ENCODE results near the gene AAGAB. TPM values are rescaled to one million over a fixed set of nuclear protein-coding genes. Genes with fewer than 3 reads are reported as not detected.

The AAGAB gene
- total and polyA plus RNA-seq, 2 donors (not counting 1 experiment from before 2014, with no cell fraction given), result 9.4 to 25.0 TPM

DNA sequence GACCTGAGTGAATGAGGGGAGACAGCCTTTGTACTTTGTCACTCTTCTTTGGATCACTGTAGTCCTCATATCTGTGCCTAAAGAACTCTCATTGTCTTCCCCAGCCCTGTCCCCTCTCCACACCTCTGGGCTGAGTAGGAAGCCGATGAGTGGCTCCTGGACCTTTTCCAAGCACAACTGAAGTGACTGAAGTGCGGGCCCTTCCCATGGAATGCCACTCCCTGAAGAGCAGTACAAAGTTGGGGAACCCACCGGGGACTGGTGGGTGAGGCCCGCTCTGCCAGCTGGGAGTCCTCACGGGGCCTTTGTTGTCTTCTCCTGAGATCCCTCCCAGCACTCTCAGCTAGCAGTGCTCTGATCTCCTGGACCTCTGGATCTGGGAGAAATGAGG lies 90.1 kb downstream of the AAGAB start:
- Histone ChIP-seq H4K20me1 (ENCODE audit: control insufficient read depth, insufficient read depth, low read length, poor library complexity, severe bottlenecking) (peaks cover 98% of the 10 kb centered on the region), H3K36me3 (replicated peaks in 1 of 2; ENCODE audit: control extremely low read depth in 1 of 2, control insufficient read depth in 1 of 2, extremely low read depth in 1 of 2, insufficient read depth in 2 of 2, low read length in 1 of 2) (peaks cover 13 to 55% of the 10 kb centered on the region in 2 experiments), H3K27ac (ENCODE audit: low read length in 2 of 2) (no peak overlapping the region), H3K27me3 (replicated peaks in 1 of 4; ENCODE audit: control extremely low read depth in 1 of 4, control insufficient read depth in 3 of 4, insufficient read depth in 4 of 4, low read length in 3 of 4) (no peaks in the 10 kb centered on the region), H3K9ac (ENCODE audit: low read length) (no peak overlapping the region), H3K4me1 (ENCODE audit: control insufficient read depth in 2 of 2, insufficient read depth in 2 of 2, low read length in 2 of 2) (peaks cover 13 to 19% of the 10 kb centered on the region in 2 donors), H2AFZ (ENCODE audit: insufficient read depth, low read depth, low read length, poor library complexity, severe bottlenecking) (no peak overlapping the region), H3K4me2 (replicated peaks; ENCODE audit: low read depth, low read length, poor library complexity, severe bottlenecking) (no peak overlapping the region), H3K9me3 (ENCODE audit: control extremely low read depth in 1 of 3, control insufficient read depth in 2 of 3, insufficient read depth in 1 of 3, low read length in 2 of 3) (no peaks in the 10 kb centered on the region), H3K79me2 (ENCODE audit: control insufficient read depth, insufficient read depth, low read length) (peaks cover 84% of the 10 kb centered on the region), H3K4me3 (ENCODE audit: control extremely low read depth in 1 of 5, extremely low read depth in 1 of 5, insufficient read depth in 1 of 5, low read depth in 2 of 5, low read length in 4 of 5) (no peak overlapping the region)
- peaks cover 42% of the 10 kb centered on the region for H3K4me1 Mint-ChIP-seq
- POLR2A ChIA-PET, result interaction anchor here (0.7 kb wide), 2 partner anchors 51 to 53 kb away, joined by 7 read pairs; no protein-coding TSS in a partner anchor
- TF ChIP-seq, protein P1, sequence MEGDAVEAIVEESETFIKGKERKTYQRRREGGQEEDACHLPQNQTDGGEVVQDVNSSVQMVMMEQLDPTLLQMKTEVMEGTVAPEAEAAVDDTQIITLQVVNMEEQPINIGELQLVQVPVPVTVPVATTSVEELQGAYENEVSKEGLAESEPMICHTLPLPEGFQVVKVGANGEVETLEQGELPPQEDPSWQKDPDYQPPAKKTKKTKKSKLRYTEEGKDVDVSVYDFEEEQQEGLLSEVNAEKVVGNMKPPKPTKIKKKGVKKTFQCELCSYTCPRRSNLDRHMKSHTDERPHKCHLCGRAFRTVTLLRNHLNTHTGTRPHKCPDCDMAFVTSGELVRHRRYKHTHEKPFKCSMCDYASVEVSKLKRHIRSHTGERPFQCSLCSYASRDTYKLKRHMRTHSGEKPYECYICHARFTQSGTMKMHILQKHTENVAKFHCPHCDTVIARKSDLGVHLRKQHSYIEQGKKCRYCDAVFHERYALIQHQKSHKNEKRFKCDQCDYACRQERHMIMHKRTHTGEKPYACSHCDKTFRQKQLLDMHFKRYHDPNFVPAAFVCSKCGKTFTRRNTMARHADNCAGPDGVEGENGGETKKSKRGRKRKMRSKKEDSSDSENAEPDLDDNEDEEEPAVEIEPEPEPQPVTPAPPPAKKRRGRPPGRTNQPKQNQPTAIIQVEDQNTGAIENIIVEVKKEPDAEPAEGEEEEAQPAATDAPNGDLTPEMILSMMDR (IDR thresholded peaks at IDR 0.05), result no peak
- TF ChIP-seq EZH2 (IDR thresholded peaks at IDR 0.05; ENCODE audit: borderline replicate concordance, insufficient read depth, low read depth, low read length, poor library complexity, severe bottlenecking), result no peak
- H3K27me3 Mint-ChIP-seq, result no peaks in the 10 kb centered on the region
- H3K9me3 Mint-ChIP-seq (ENCODE audit: insufficient read depth), result no peaks in the 10 kb centered on the region
- no CpG with 5 or more reads among the region's 5 CpGs for WGBS (ENCODE audit: insufficient coverage)
- H3K4me3 Mint-ChIP-seq, result no peak overlapping the region
- intact Hi-C loops (cut with micrococcal nuclease), result no loop called here
- CTCF ChIA-PET, result interaction anchor here (0.7 to 1.4 kb wide), 2 partner anchors 99 to 100 kb away, joined by 3 to 4 read pairs; no protein-coding TSS in a partner anchor
- ATAC-seq (ENCODE audit: low read depth) (no peak), DNase-seq (no peak)
- no peak overlapping the region for H3K27ac Mint-ChIP-seq

DNA sequence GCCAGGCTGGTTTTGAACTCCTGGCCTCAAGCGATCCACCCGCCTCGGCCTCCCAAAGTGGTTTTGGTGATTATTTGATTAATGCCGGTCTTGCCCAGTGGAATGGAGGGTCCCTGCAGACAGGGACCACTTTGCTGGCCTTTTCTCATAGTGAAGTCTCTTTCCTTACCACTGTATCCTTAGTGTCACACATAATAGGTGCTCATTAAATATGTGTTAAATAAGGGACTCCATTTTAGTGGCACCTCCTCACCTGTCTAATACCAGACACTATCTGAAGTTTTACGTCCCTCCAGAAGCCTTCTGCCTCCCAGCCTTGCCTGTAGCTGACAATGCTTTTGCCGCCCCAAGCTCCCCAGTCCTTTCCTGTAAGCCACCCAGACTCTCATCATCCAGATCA lies 91.3 kb downstream of the AAGAB start:
- H3K4me3 Mint-ChIP-seq, result no peak overlapping the region
- Histone ChIP-seq H3K9me3 (ENCODE audit: control extremely low read depth in 1 of 3, control insufficient read depth in 2 of 3, insufficient read depth in 1 of 3, low read length in 2 of 3) (no peaks in the 10 kb centered on the region), H3K36me3 (replicated peaks in 1 of 2; ENCODE audit: control extremely low read depth in 1 of 2, control insufficient read depth in 1 of 2, extremely low read depth in 1 of 2, insufficient read depth in 2 of 2, low read length in 1 of 2) (peaks cover 6 to 43% of the 10 kb centered on the region in 2 experiments), H2AFZ (ENCODE audit: insufficient read depth, low read depth, low read length, poor library complexity, severe bottlenecking) (no peak overlapping the region), H3K4me1 (ENCODE audit: control insufficient read depth in 2 of 2, insufficient read depth in 2 of 2, low read length in 2 of 2) (peaks cover 13 to 22% of the 10 kb centered on the region in 2 donors), H3K27me3 (replicated peaks in 1 of 4; ENCODE audit: control extremely low read depth in 1 of 4, control insufficient read depth in 3 of 4, insufficient read depth in 4 of 4, low read length in 3 of 4) (no peaks in the 10 kb centered on the region), H4K20me1 (ENCODE audit: control insufficient read depth, insufficient read depth, low read length, poor library complexity, severe bottlenecking) (peaks cover 96% of the 10 kb centered on the region), H3K4me3 (ENCODE audit: control extremely low read depth in 1 of 5, extremely low read depth in 1 of 5, insufficient read depth in 1 of 5, low read depth in 2 of 5, low read length in 4 of 5) (no peak overlapping the region), H3K4me2 (replicated peaks; ENCODE audit: low read depth, low read length, poor library complexity, severe bottlenecking) (no peak overlapping the region), H3K9ac (ENCODE audit: low read length) (no peak overlapping the region), H3K27ac (ENCODE audit: low read length in 2 of 2) (no peak overlapping the region), H3K79me2 (ENCODE audit: control insufficient read depth, insufficient read depth, low read length) (peaks cover 91% of the 10 kb centered on the region)
- DNase-seq, result no peak
- no peaks in the 10 kb centered on the region for H3K27me3 Mint-ChIP-seq
- POLR2A ChIA-PET, result no interaction called here
- intact Hi-C loops (cut with micrococcal nuclease), result no loop called here
- CTCF ChIA-PET, result interaction anchor here (1.4 kb wide), 1 partner anchor 97 kb away, joined by 3 read pairs; no protein-coding TSS in a partner anchor
- 88% methylated on average over 3 of the region's 6 CpGs for WGBS (ENCODE audit: insufficient coverage)
- no peak for TF ChIP-seq EZH2 (IDR thresholded peaks at IDR 0.05; ENCODE audit: borderline replicate concordance, insufficient read depth, low read depth, low read length, poor library complexity, severe bottlenecking)
- TF ChIP-seq, protein P1 (IDR thresholded peaks at IDR 0.05), result no peak
- H3K9me3 Mint-ChIP-seq (ENCODE audit: insufficient read depth), result no peaks in the 10 kb centered on the region
- H3K4me1 Mint-ChIP-seq, result peaks cover 48% of the 10 kb centered on the region
- peak overlapping the region; percentile 32 for H3K27ac Mint-ChIP-seq
- ATAC-seq (ENCODE audit: low read depth), result no peak

Measured in B cell (primary cell).